Measurements from ENCODE around the gene HDAC5. TPM values are rescaled to one million over a fixed set of nuclear protein-coding genes. Genes with fewer than 3 reads are reported as not detected.
A peak's percentile ranks its signal among the peaks of the same experiment; 100 is the strongest.

Gene HDAC5
- total and polyA plus RNA-seq, 2 donors = 17.0 to 34.4 TPM

DNA sequence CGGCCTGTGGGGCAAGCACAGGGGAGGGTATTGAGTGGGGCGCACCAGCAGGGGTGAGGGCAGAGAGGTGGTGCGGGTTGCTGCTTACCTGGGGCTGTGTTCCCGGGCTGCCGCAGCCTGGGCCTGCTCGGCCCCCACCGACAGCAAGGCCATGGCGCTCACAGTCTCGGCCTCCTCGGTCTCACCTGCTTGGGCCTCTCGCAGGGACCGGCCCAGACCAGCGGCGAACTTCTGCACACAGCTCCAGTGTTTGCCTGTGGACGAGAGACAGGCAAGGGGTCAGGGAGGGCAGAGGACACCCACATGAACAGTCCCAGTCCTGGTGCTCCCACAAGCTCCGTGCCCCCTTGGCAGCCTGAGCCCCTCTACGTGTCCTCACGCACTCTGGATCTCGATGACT lies 45.0 kb downstream of the HDAC5 start:
- H3K9me3 ChIP-seq (ENCODE audit: control insufficient read depth in 2 of 2, insufficient read depth in 1 of 2, low read length in 1 of 2) = no peaks in the 10 kb centered on the region
- 97% methylated on average over 19 of the region's 19 CpGs for WGBS

GRCh38 chr17:44077595-44077909 lies 45.9 kb downstream of the HDAC5 start:
- DNase-seq (ENCODE audit: low read depth in 6 of 9, low spot score in 9 of 9) = no peak

More for the DNA sequence above, 45.0 kb downstream of the HDAC5 start:
- no peak for DNase-seq (ENCODE audit: low read depth in 6 of 9, low spot score in 9 of 9)
- H3K4me1 ChIP-seq (ENCODE audit: control insufficient read depth in 2 of 2, insufficient read depth in 2 of 2, low read length in 2 of 2) = no peaks in the 10 kb centered on the region
- H3K27ac ChIP-seq (ENCODE audit: low read depth in 1 of 2, low read length in 1 of 2) = no peak overlapping the region
- H3K27me3 ChIP-seq (ENCODE audit: control insufficient read depth in 2 of 2, insufficient read depth in 1 of 2, low read length in 1 of 2) = no peaks in the 10 kb centered on the region
- H3K4me3 ChIP-seq (ENCODE audit: low read length in 2 of 2) = no peak overlapping the region
- peaks cover 65 to 71% of the 10 kb centered on the region in 2 donors for H3K36me3 ChIP-seq (ENCODE audit: control insufficient read depth in 2 of 2, insufficient read depth in 2 of 2, low read length in 1 of 2)

GRCh38 chr17:44076716-44077594 lies 46.5 kb downstream of the HDAC5 start:
- WGBS = 89% methylated on average over 6 of the region's 6 CpGs
- no peak for DNase-seq (ENCODE audit: low read depth in 6 of 9, low spot score in 9 of 9)
- peaks cover 52 to 58% of the 10 kb centered on the region in 2 donors for H3K36me3 ChIP-seq (ENCODE audit: control insufficient read depth in 2 of 2, insufficient read depth in 2 of 2, low read length in 1 of 2)

More at GRCh38 chr17:44077595-44077909, 45.9 kb downstream of the HDAC5 start:
- Histone ChIP-seq H3K4me1 (ENCODE audit: control insufficient read depth in 2 of 2, insufficient read depth in 2 of 2, low read length in 2 of 2) (no peaks in the 10 kb centered on the region), H3K27ac (ENCODE audit: low read depth in 1 of 2, low read length in 1 of 2) (no peak overlapping the region), H3K9me3 (ENCODE audit: control insufficient read depth in 2 of 2, insufficient read depth in 1 of 2, low read length in 1 of 2) (no peaks in the 10 kb centered on the region), H3K36me3 (ENCODE audit: control insufficient read depth in 2 of 2, insufficient read depth in 2 of 2, low read length in 1 of 2) (peaks cover 58 to 64% of the 10 kb centered on the region in 2 donors), H3K27me3 (ENCODE audit: control insufficient read depth in 2 of 2, insufficient read depth in 1 of 2, low read length in 1 of 2) (no peaks in the 10 kb centered on the region), H3K4me3 (ENCODE audit: low read length in 2 of 2) (no peak overlapping the region)
- 60% methylated on average over 4 of the region's 4 CpGs for WGBS

GRCh38 chr17:44075598-44076293 lies 47.7 kb downstream of the HDAC5 start:
- Histone ChIP-seq H3K27me3 (ENCODE audit: control insufficient read depth in 2 of 2, insufficient read depth in 1 of 2, low read length in 1 of 2) (no peaks in the 10 kb centered on the region), H3K4me1 (ENCODE audit: control insufficient read depth in 2 of 2, insufficient read depth in 2 of 2, low read length in 2 of 2) (peaks cover 10 to 11% of the 10 kb centered on the region in 2 donors), H3K9me3 (ENCODE audit: control insufficient read depth in 2 of 2, insufficient read depth in 1 of 2, low read length in 1 of 2) (no peaks in the 10 kb centered on the region), H3K36me3 (ENCODE audit: control insufficient read depth in 2 of 2, insufficient read depth in 2 of 2, low read length in 1 of 2) (peaks cover 50 to 57% of the 10 kb centered on the region in 2 donors), H3K4me3 (ENCODE audit: low read length in 2 of 2) (no peak overlapping the region), H3K27ac (ENCODE audit: low read depth in 1 of 2, low read length in 1 of 2) (no peak overlapping the region)
- WGBS = 98% methylated on average over 10 of the region's 10 CpGs
- DNase-seq (ENCODE audit: low read depth in 6 of 9, low spot score in 9 of 9) = no peak

More at GRCh38 chr17:44076716-44077594, 46.5 kb downstream of the HDAC5 start:
- no peaks in the 10 kb centered on the region for H3K27me3 ChIP-seq (ENCODE audit: control insufficient read depth in 2 of 2, insufficient read depth in 1 of 2, low read length in 1 of 2)
- no peak overlapping the region for H3K27ac ChIP-seq (ENCODE audit: low read depth in 1 of 2, low read length in 1 of 2)
- H3K4me3 ChIP-seq (ENCODE audit: low read length in 2 of 2) = no peak overlapping the region
- no peaks in the 10 kb centered on the region for H3K9me3 ChIP-seq (ENCODE audit: control insufficient read depth in 2 of 2, insufficient read depth in 1 of 2, low read length in 1 of 2)
- H3K4me1 ChIP-seq (ENCODE audit: control insufficient read depth in 2 of 2, insufficient read depth in 2 of 2, low read length in 2 of 2) = peaks cover under 1% of the 10 kb centered on the region in 2 donors

- Histone ChIP-seq H3K9me3 (ENCODE audit: control insufficient read depth in 2 of 2, insufficient read depth in 1 of 2, low read length in 1 of 2) (no peaks in the 10 kb centered on the region), H3K27me3 (ENCODE audit: control insufficient read depth in 2 of 2, insufficient read depth in 1 of 2, low read length in 1 of 2) (no peaks in the 10 kb centered on the region), H3K27ac (ENCODE audit: low read depth in 1 of 2, low read length in 1 of 2) (no peak overlapping the region), H3K4me3 (ENCODE audit: low read length in 2 of 2) (no peak overlapping the region), H3K4me1 (ENCODE audit: control insufficient read depth in 2 of 2, insufficient read depth in 2 of 2, low read length in 2 of 2) (peaks cover 10 to 17% of the 10 kb centered on the region in 2 donors), H3K36me3 (ENCODE audit: control insufficient read depth in 2 of 2, insufficient read depth in 2 of 2, low read length in 1 of 2) (peaks cover 43 to 51% of the 10 kb centered on the region in 2 donors)
- 97% methylated on average over 9 of the region's 9 CpGs for WGBS
- no peak for DNase-seq (ENCODE audit: low read depth in 6 of 9, low spot score in 9 of 9)
Observed at GRCh38 chr17:44074911-44075285, 48.5 kb downstream of the HDAC5 start.

- H3K9me3 ChIP-seq (ENCODE audit: control insufficient read depth in 2 of 2, insufficient read depth in 1 of 2, low read length in 1 of 2) = no peaks in the 10 kb centered on the region
- no peaks in the 10 kb centered on the region for H3K27me3 ChIP-seq (ENCODE audit: control insufficient read depth in 2 of 2, insufficient read depth in 1 of 2, low read length in 1 of 2)
- peaks cover 10 to 17% of the 10 kb centered on the region in 2 donors for H3K4me1 ChIP-seq (ENCODE audit: control insufficient read depth in 2 of 2, insufficient read depth in 2 of 2, low read length in 2 of 2)
- H3K36me3 ChIP-seq (ENCODE audit: control insufficient read depth in 2 of 2, insufficient read depth in 2 of 2, low read length in 1 of 2) = peaks cover 43 to 49% of the 10 kb centered on the region in 2 donors
- H3K4me3 ChIP-seq (ENCODE audit: low read length in 2 of 2) = no peak overlapping the region
- no peak for DNase-seq (ENCODE audit: low read depth in 6 of 9, low spot score in 9 of 9)
- WGBS = 97% methylated on average over 9 of the region's 9 CpGs
- no peak overlapping the region for H3K27ac ChIP-seq (ENCODE audit: low read depth in 1 of 2, low read length in 1 of 2)
Observed at GRCh38 chr17:44074231-44074910, 49.1 kb downstream of the HDAC5 start.

DNA sequence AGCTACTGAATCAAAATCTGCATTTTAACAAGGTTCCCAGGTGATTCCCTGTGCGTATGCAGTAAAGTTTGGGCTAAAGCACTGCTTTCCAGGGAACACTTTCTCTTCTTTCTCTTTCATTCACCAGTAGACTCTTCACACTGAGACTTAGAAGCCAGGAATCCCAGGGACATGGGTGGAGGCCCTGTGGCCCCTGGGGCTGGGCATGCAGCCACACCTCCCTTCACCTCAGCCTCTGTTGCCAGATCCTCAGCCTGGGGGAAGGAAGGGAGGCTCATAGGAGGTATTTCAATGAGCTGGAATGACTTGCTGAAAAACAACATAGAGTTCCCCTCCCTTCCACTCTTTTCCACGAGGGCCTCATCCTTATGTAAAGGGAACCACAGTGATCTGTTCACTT lies 51.7 kb downstream of the HDAC5 start:
- no peak for DNase-seq (ENCODE audit: low read depth in 6 of 9, low spot score in 9 of 9)
- WGBS = 61% methylated on average over 2 of the region's 2 CpGs

DNA sequence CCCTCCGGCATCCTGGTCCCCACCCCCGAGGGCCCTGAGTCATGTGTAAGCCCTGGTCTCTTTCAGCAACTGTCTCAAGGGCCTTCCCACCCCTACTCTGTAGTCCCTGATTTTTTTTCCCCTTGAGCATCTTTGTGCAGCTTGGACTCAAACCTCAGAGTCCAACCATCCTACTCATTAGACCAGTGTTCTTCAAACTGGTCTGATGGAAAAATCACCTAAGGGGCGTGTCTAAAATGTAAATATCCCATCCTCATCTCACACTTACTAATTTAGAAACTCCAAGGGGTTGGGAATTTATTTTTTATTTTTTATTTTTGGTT lies 52.3 kb downstream of the HDAC5 start:
- Histone ChIP-seq H3K27ac (ENCODE audit: low read depth in 1 of 2, low read length in 1 of 2) (peak overlapping the region; percentile 75 to 81), H3K9me3 (ENCODE audit: control insufficient read depth in 2 of 2, insufficient read depth in 1 of 2, low read length in 1 of 2) (no peaks in the 10 kb centered on the region), H3K27me3 (ENCODE audit: control insufficient read depth in 2 of 2, insufficient read depth in 1 of 2, low read length in 1 of 2) (no peaks in the 10 kb centered on the region), H3K4me1 (ENCODE audit: control insufficient read depth in 2 of 2, insufficient read depth in 2 of 2, low read length in 2 of 2) (peaks cover 10 to 24% of the 10 kb centered on the region in 2 donors), H3K36me3 (ENCODE audit: control insufficient read depth in 2 of 2, insufficient read depth in 2 of 2, low read length in 1 of 2) (peaks cover 14 to 19% of the 10 kb centered on the region in 2 donors), H3K4me3 (ENCODE audit: low read length in 2 of 2) (peak overlapping the region; percentile 72 to 78)
- 12% methylated on average over 3 of the region's 3 CpGs for WGBS
- no peak for DNase-seq (ENCODE audit: low read depth in 6 of 9, low spot score in 9 of 9)

More for the DNA sequence above, 51.7 kb downstream of the HDAC5 start:
- no peak overlapping the region for H3K27ac ChIP-seq (ENCODE audit: low read depth in 1 of 2, low read length in 1 of 2)
- no peaks in the 10 kb centered on the region for H3K27me3 ChIP-seq (ENCODE audit: control insufficient read depth in 2 of 2, insufficient read depth in 1 of 2, low read length in 1 of 2)
- H3K4me3 ChIP-seq (ENCODE audit: low read length in 2 of 2) = peak overlapping the region in 1 of 2 donors; percentile 72
- H3K9me3 ChIP-seq (ENCODE audit: control insufficient read depth in 2 of 2, insufficient read depth in 1 of 2, low read length in 1 of 2) = no peaks in the 10 kb centered on the region
- peaks cover 10 to 24% of the 10 kb centered on the region in 2 donors for H3K4me1 ChIP-seq (ENCODE audit: control insufficient read depth in 2 of 2, insufficient read depth in 2 of 2, low read length in 2 of 2)
- peaks cover 20 to 25% of the 10 kb centered on the region in 2 donors for H3K36me3 ChIP-seq (ENCODE audit: control insufficient read depth in 2 of 2, insufficient read depth in 2 of 2, low read length in 1 of 2)
